Measurements from ENCODE around the gene SMAD5.

DNA sequence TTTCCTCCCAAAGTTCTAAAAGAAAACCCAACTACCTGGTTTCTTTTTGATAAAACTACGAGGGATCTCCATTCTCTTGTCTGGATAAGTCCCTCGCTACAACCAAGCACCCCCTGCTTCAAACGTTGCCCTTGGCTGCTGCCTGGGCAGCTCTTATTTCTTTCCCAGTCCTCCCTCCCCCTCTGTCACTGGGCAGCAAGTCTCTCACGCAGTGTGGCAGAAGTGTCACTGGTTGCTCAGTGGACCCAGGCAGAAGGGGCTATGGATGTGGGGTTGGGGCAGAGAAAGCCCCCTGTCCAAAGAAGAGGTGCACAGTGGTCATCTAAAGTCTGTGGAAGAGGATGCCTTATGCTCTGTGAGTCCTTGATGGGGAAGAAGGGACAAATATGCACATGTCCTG is 67.5 kb downstream of the SMAD5 start:
- TF ChIP-seq, protein P1, sequence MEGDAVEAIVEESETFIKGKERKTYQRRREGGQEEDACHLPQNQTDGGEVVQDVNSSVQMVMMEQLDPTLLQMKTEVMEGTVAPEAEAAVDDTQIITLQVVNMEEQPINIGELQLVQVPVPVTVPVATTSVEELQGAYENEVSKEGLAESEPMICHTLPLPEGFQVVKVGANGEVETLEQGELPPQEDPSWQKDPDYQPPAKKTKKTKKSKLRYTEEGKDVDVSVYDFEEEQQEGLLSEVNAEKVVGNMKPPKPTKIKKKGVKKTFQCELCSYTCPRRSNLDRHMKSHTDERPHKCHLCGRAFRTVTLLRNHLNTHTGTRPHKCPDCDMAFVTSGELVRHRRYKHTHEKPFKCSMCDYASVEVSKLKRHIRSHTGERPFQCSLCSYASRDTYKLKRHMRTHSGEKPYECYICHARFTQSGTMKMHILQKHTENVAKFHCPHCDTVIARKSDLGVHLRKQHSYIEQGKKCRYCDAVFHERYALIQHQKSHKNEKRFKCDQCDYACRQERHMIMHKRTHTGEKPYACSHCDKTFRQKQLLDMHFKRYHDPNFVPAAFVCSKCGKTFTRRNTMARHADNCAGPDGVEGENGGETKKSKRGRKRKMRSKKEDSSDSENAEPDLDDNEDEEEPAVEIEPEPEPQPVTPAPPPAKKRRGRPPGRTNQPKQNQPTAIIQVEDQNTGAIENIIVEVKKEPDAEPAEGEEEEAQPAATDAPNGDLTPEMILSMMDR (IDR thresholded peaks at IDR 0.05 in 2 of 3, conservative IDR thresholded peaks at IDR 0.05 in 1 of 3; ENCODE audit: borderline replicate concordance in 1 of 3, insufficient read depth in 1 of 3, low read depth in 2 of 3, low read length in 2 of 3) = no peak
- TF ChIP-seq EZH2 (IDR thresholded peaks at IDR 0.05) = no peak
